Mammary microvascular endothelial cell (primary cell): ENCODE data around the gene MOV10. TPM values are rescaled to one million over a fixed set of nuclear protein-coding genes. Genes with fewer than 3 reads are reported as not detected.

Source experiments
- total RNA-seq: library from RNA; depleted of rRNA; stranded (reverse); fragments of >200 nt; gene quantifications from 2 replicates; pipeline ENCODE4 v1.2.3, GENCODE V29; 2015

MOV10 gene
- 68.8 and 75.0 TPM in 2 replicates for total RNA-seq

GRCh38 chr1:112674440-112674985 lies at the start of gene MOV10:
Gene MOV10 (plus strand): TSS chr1:112674659. CDS start chr1:112674913, 254 bp downstream.

GRCh38 chr1:112706505-112707220 lies 32.2 kb downstream of the MOV10 start, which contains the start of gene RHOC:
Gene RHOC (minus strand): TSS chr1:112707127. CDS start chr1:112703799, 3,328 bp downstream.

GRCh38 chr1:112715264-112716053 lies 41.0 kb downstream of the MOV10 start, which contains the start of gene PPM1J:
Gene PPM1J (minus strand): TSS chr1:112715332. CDS start chr1:112715301, 31 bp downstream.

Other genes with a start within 250 kb of the MOV10 start
- gene WNT2B, start 165.7 kb upstream of the MOV10 start, total RNA-seq = 0.59 and 0.73 TPM in 2 replicates
- 13.8 and 19.3 TPM in 2 replicates for gene ST7L, start 55.5 kb upstream of the MOV10 start, total RNA-seq
- gene CAPZA1, start 54.8 kb upstream of the MOV10 start, total RNA-seq = 293 and 313 TPM in 2 replicates
- 958 and 1,021 TPM in 2 replicates for gene RHOC, start 32.5 kb downstream of the MOV10 start, total RNA-seq
- 1.00 and 1.8 TPM in 2 replicates for gene PPM1J, start 40.7 kb downstream of the MOV10 start, total RNA-seq